Measurements from ENCODE around the gene ABCA12. TPM values are rescaled to one million over a fixed set of nuclear protein-coding genes. Genes with fewer than 3 reads are reported as not detected.

The ABCA12 gene
- total RNA-seq, 4 donors from 2014 or later: not detected

DNA sequence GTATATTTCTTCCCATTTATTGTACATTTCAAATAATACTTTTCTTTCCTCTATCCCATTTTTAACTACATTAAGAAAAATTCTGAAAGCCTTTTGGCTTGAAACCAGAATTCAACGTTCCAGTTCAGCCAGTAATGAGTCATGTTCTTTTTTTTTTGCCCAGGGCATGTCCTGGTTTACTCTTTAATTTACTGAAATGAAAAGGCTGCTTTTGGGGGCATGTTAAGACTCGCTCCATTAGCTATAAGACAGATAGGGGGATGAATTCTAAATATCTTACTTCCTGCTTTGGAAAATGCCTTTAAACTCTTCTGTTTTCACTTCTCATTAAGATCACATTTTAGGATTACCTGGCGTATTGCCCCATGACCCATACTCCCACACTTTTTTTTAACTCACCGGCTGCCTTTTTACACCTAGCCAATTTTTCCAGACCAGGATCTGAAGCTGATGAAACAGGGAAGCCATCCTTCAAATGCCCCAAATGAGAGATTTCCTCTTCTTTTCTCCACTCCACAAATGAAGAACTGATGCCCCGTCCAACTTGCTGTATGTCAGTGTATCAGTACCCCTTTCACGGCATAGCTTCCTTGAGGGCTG is 585 bp downstream of the ABCA12 start:
- no peak for DNase-seq (ENCODE audit: extremely low spot score)
- Histone ChIP-seq H3K4me3 (no peak overlapping the region), H3K4me1 (no peaks in the 10 kb centered on the region), H3K9me3 (no peaks in the 10 kb centered on the region), H3K27me3 (no peaks in the 10 kb centered on the region), H3K36me3 (no peaks in the 10 kb centered on the region), H3K27ac (replicated peaks in 1 of 4) (no peak overlapping the region)
- intact Hi-C loops (cut with DNase I): no loop called here
- TF ChIP-seq CTCF (IDR thresholded peaks at IDR 0.05): no peak
- no peak for TF ChIP-seq EP300 (IDR thresholded peaks at IDR 0.05)
- TF ChIP-seq POLR2A (IDR thresholded peaks at IDR 0.05; ENCODE audit: low read depth): no peak
- TF ChIP-seq POLR2AphosphoS5 (IDR thresholded peaks at IDR 0.05): no peak
- WGBS: 52% methylated on average over 6 of the region's 6 CpGs

GRCh38 chr2:215137329-215137686 is 1.1 kb downstream of the ABCA12 start:
- intact Hi-C loops (cut with DNase I): no loop called here
- Histone ChIP-seq H3K9me3 (no peaks in the 10 kb centered on the region), H3K4me3 (no peak overlapping the region), H3K4me1 (no peaks in the 10 kb centered on the region), H3K27me3 (no peaks in the 10 kb centered on the region), H3K36me3 (no peaks in the 10 kb centered on the region), H3K27ac (replicated peaks in 1 of 4) (no peak overlapping the region)
- no peak for DNase-seq (ENCODE audit: extremely low spot score)
- no peak for TF ChIP-seq POLR2AphosphoS5 (IDR thresholded peaks at IDR 0.05)
- TF ChIP-seq CTCF (IDR thresholded peaks at IDR 0.05): no peak
- TF ChIP-seq EP300 (IDR thresholded peaks at IDR 0.05): no peak
- TF ChIP-seq POLR2A (IDR thresholded peaks at IDR 0.05; ENCODE audit: low read depth): no peak
- 76% methylated on average over 3 of the region's 3 CpGs for WGBS

DNA sequence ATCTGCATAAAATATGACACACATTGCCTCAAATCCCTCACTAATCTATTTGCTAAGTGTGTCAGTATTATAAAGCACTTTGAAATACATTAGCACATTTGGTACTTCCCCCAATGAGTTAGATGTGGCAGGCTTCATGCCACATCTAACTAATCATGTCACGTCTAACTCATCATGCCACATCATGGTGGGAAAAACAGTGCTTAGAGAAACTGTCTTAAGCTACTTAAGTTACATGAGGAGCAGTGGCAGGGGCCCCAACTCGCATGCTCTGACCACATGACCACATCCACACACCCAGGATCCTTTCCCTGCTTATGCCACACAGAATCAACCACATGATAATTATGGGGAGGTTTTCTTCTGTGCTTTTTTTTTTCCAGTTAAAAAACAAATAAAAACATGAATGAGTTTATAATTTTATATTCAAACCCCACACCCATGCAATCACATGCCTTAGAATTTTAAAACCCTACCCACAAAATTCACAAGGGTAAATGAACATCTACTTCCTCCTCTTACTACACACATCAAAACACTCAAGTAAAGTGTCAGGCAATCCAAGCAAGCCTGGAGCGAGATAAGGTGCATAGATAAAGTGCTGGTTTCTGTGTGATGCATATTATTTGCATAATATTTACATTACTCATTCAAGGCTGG is 1.6 kb downstream of the ABCA12 start:
- Histone ChIP-seq H3K4me1 (no peaks in the 10 kb centered on the region), H3K4me3 (no peak overlapping the region), H3K9me3 (no peaks in the 10 kb centered on the region), H3K36me3 (no peaks in the 10 kb centered on the region), H3K27ac (replicated peaks in 1 of 4) (no peak overlapping the region), H3K27me3 (no peaks in the 10 kb centered on the region)
- no peak for DNase-seq (ENCODE audit: extremely low spot score)
- WGBS: 52% methylated on average over 3 of the region's 3 CpGs
- no peak for TF ChIP-seq POLR2AphosphoS5 (IDR thresholded peaks at IDR 0.05)
- no peak for TF ChIP-seq CTCF (IDR thresholded peaks at IDR 0.05)
- no peak for TF ChIP-seq EP300 (IDR thresholded peaks at IDR 0.05)
- no peak for TF ChIP-seq POLR2A (IDR thresholded peaks at IDR 0.05; ENCODE audit: low read depth)
- intact Hi-C loops (cut with DNase I): no loop called here

- Histone ChIP-seq H3K36me3 (no peaks in the 10 kb centered on the region), H3K4me3 (no peak overlapping the region), H3K4me1 (no peaks in the 10 kb centered on the region), H3K9me3 (peaks cover 0 to 12% (median 0%) of the 10 kb centered on the region in 4 donors), H3K27ac (replicated peaks in 1 of 4) (no peak overlapping the region), H3K27me3 (no peaks in the 10 kb centered on the region)
- DNase-seq (ENCODE audit: extremely low spot score): no peak
- no peak for TF ChIP-seq POLR2A (IDR thresholded peaks at IDR 0.05; ENCODE audit: low read depth)
- TF ChIP-seq EP300 (IDR thresholded peaks at IDR 0.05): no peak
- no peak for TF ChIP-seq POLR2AphosphoS5 (IDR thresholded peaks at IDR 0.05)
- TF ChIP-seq CTCF (IDR thresholded peaks at IDR 0.05): no peak
- intact Hi-C loops (cut with DNase I): no loop called here
- WGBS: 77% methylated on average over 3 of the region's 3 CpGs
Measured at GRCh38 chr2:215120401-215120800, 18.0 kb downstream of the ABCA12 start.

Measured in esophagus muscularis mucosa (tissue), 4 donors.